HG03354 (cell line): ENCODE results near the gene ZDHHC19.

Source experiments
- ATAC-seq: cut with Tn5 transposase; IDR thresholded peaks from one replicate; pipeline ENCODE4 v1.9.1; 2021; ENCODE audit warnings: mild to moderate bottlenecking; ENCODE audit not compliant: unreplicated experiment, poor library complexity, severe bottlenecking

Gene ZDHHC19

GRCh38 chr3:196159952-196160804, 51.0 kb downstream of the ZDHHC19 start:
- peak; percentile 96 for ATAC-seq

- ATAC-seq = no peak
Observed at GRCh38 chr3:196159526-196159925, 51.7 kb downstream of the ZDHHC19 start.

GRCh38 chr3:196156160-196156559, 55.0 kb downstream of the ZDHHC19 start:
- no peak for ATAC-seq

GRCh38 chr3:196150481-196150880, 60.7 kb downstream of the ZDHHC19 start:
- ATAC-seq = no peak

- no peak for ATAC-seq
Observed at GRCh38 chr3:196149831-196150301, 61.3 kb downstream of the ZDHHC19 start.

- ATAC-seq = no peak
Observed at GRCh38 chr3:196149375-196149774, 61.8 kb downstream of the ZDHHC19 start.
